GM12891 (cell line): ENCODE data around the gene USH1C.

ENCODE experiments used
- POLR2A ChIP-seq: IDR thresholded peaks from 2 replicates; pipeline ENCODE4 v1.6.1; 2011; ENCODE audit warnings: low read depth, low read length, control low read depth
- TAF1 ChIP-seq: IDR thresholded peaks from 2 replicates; pipeline ENCODE4 v1.6.1; 2011; ENCODE audit warnings: low read depth, low read length, control low read depth

GRCh38 chr11:17578958-17579357 is 34.7 kb upstream of the USH1C start:
- no peak for TF ChIP-seq POLR2A
- TF ChIP-seq TAF1: no peak
